Spleen (tissue), 11 donors: ENCODE results near the gene TSPAN18. TPM values are rescaled to one million over a fixed set of nuclear protein-coding genes. Genes with fewer than 3 reads are reported as not detected.

Experiments used
- DNase-seq: peaks from one replicate; pipeline ENCODE4 v3.0.0-alpha.2; 2020
- H3K27ac ChIP-seq, 8 donors: fragments of 200-600 bp; sonication (generic) in 7 of 8; 1 replicate in 4 of 8; 2 replicates in 4 of 8; pipeline versions ENCODE4 v1.5.0 to v1.8.0; 2016 to 2021; ENCODE audit warnings: inconsistent platforms in 4 of 8, mild to moderate bottlenecking in 4 of 8, moderate library complexity in 1 of 8
- H3K27me3 ChIP-seq, 7 donors: fragments of 200-600 bp; sonication (generic) in 6 of 7; replicated peaks in 1 of 7; 1 replicate in 4 of 7; 2 replicates in 3 of 7; pipeline versions ENCODE4 v1.5.0 to v1.8.0; 2016 to 2021; ENCODE audit warnings: inconsistent platforms in 3 of 7, mild to moderate bottlenecking in 1 of 7
- H3K36me3 ChIP-seq, 6 donors: fragments of 200-600 bp; sonication (generic) in 5 of 6; 1 replicate in 4 of 6; 2 replicates in 2 of 6; pipeline versions ENCODE4 v1.5.0 to v1.8.0; 2016 to 2021; ENCODE audit warnings: inconsistent platforms in 2 of 6
- H3K4me1 ChIP-seq, 6 donors: fragments of 200-600 bp; sonication (generic) in 5 of 6; 1 replicate in 3 of 6; 2 replicates in 3 of 6; pipeline versions ENCODE4 v1.5.0 to v1.8.0; 2016 to 2021; ENCODE audit warnings: inconsistent platforms in 3 of 6
- H3K4me3 ChIP-seq, 8 donors: fragments of 200-600 bp; sonication (generic) in 7 of 8; 1 replicate in 4 of 8; 2 replicates in 4 of 8; pipeline versions ENCODE4 v1.5.0 to v1.8.0; 2016 to 2021; ENCODE audit warnings: inconsistent platforms in 4 of 8, mild to moderate bottlenecking in 4 of 8, moderate library complexity in 2 of 8
- H3K9me3 ChIP-seq, 8 donors: fragments of 200-600 bp; sonication (generic) in 7 of 8; 1 replicate in 4 of 8; 2 replicates in 4 of 8; pipeline versions ENCODE4 v1.5.0 to v1.8.0; 2016 to 2021; ENCODE audit warnings: inconsistent platforms in 4 of 8
- CTCF ChIP-seq, 11 experiments: fragments of 200-600 bp in 7 of 11; fragments of 450-650 bp in 4 of 11; sonication (generic) in 4 of 11; IDR thresholded peaks in 8 of 11; conservative IDR thresholded peaks in 3 of 11; 1 replicate in 7 of 11; 2 replicates in 4 of 11; pipeline versions ENCODE4 v1.4.0 to v1.8.0; 2016 to 2021; ENCODE audit warnings: antibody characterized with exemption in 11 of 11, inconsistent platforms in 4 of 11, mild to moderate bottlenecking in 1 of 11
- POLR2A ChIP-seq, 3 donors: fragments of 450-650 bp; IDR thresholded peaks; one replicate each; pipeline ENCODE4 v1.5.1; 2017; ENCODE audit warnings: antibody characterized with exemption in 3 of 3, mild to moderate bottlenecking in 1 of 3
- POLR2AphosphoS5 ChIP-seq, 3 donors: sonication (generic); formaldehyde crosslinking; IDR thresholded peaks; one replicate each; pipeline ENCODE4 v1.5.1; 2017; ENCODE audit warnings: antibody characterized with exemption in 3 of 3
- WGBS, 5 donors: extraction: QIAGEN DNeasy Blood & Tissue Kit in 3 of 5; methylation state at CpG; one replicate each; pipeline versions ENCODE4 v1.1.5 to v1.1.7; 2013 to 2018; 5-methylcytosine and 5-hydroxymethylcytosine counted together
- intact Hi-C: fragments of 100-400 bp; cut with DNase I; formaldehyde crosslinking; loops from one replicate; pipeline ENCODE4 v1.15.0; 2023; ENCODE audit warnings: low total_unique reads
- polyA plus RNA-seq, 3 donors: library from polyadenylated mRNA; stranded (reverse); fragments of 200-250 nt; gene quantifications; one replicate each; pipeline ENCODE4 v1.2.1, GENCODE V29; 2013
- total RNA-seq, 7 donors: library from RNA; depleted of rRNA in 3 of 7; stranded (reverse); fragments of >200 nt in 3 of 7; fragmentation: NEBNext Ultra II Directional in 4 of 7; extraction: Animal tissue kit (Norgen Biotek cat#: 25700) in 4 of 7; gene quantifications; one replicate each; pipeline versions ENCODE4 v1.1.0 to v1.2.1, GENCODE V29; 2016 to 2021
- donor health status: healthy with polysubstance abuse.
- donor health status: DM: no; HTN: no; CAD: no; lungs with moderate emphysema.
- donor health status: DM: no; HTN: no; CAD: no.
- donor health status: Bipolar disorder and iron deficiency.
- donor health status: healthy.
- donor health status: DM: no; HTN: no; CAD: no.
- donor health status: DM: yes; HTN: yes; CAD: no.

Gene TSPAN18
- total and polyA plus RNA-seq, 10 donors = 2.1 to 47.5 (median 21.3) TPM

GRCh38 chr11:44974402-44975000, 247.7 kb downstream of the TSPAN18 start:
- 79 to 91% (median 89%) methylated on average over 11 to 12 of the region's 12 CpGs for WGBS, 5 donors
- H3K27me3 ChIP-seq = no peaks in the 10 kb centered on the region
- H3K9me3 ChIP-seq = no peaks in the 10 kb centered on the region
- no peak for DNase-seq
- no peak for TF ChIP-seq CTCF (IDR thresholded peaks at IDR 0.05 in 8 of 11, conservative IDR thresholded peaks at IDR 0.05 in 3 of 11)
- no peak for TF ChIP-seq POLR2A (IDR thresholded peaks at IDR 0.05)
- TF ChIP-seq POLR2AphosphoS5 (IDR thresholded peaks at IDR 0.05) = no peak
- H3K4me1 ChIP-seq = peaks cover 22 to 56% (median 37%) of the 10 kb centered on the region in 6 donors
- intact Hi-C loops = no loop called here
- no peak overlapping the region for H3K27ac ChIP-seq
- H3K36me3 ChIP-seq = no peaks in the 10 kb centered on the region
- H3K4me3 ChIP-seq = no peak overlapping the region

- WGBS, 5 donors = 77 to 92% (median 83%) methylated on average over 5 of the region's 5 CpGs
- TF ChIP-seq POLR2AphosphoS5 (IDR thresholded peaks at IDR 0.05) (no peak), CTCF (IDR thresholded peaks at IDR 0.05 in 8 of 11, conservative IDR thresholded peaks at IDR 0.05 in 3 of 11) (no peak), POLR2A (IDR thresholded peaks at IDR 0.05) (no peak)
- DNase-seq = no peak
- no peaks in the 10 kb centered on the region for H3K27me3 ChIP-seq
- no peak overlapping the region for H3K4me3 ChIP-seq
- peak overlapping the region in 1 of 8 donors; percentile 33 for H3K27ac ChIP-seq
- intact Hi-C loops = no loop called here
- H3K4me1 ChIP-seq = peaks cover 35 to 73% (median 55%) of the 10 kb centered on the region in 6 donors
- no peaks in the 10 kb centered on the region for H3K9me3 ChIP-seq
- H3K36me3 ChIP-seq = no peaks in the 10 kb centered on the region
Measured at GRCh38 chr11:44976576-44976975, 249.8 kb downstream of the TSPAN18 start.

- H3K27ac ChIP-seq = peak overlapping the region in 6 of 8 donors; percentile 4 to 71 (median 46)
- 7 to 18% (median 13%) methylated on average over 9 of the region's 9 CpGs for WGBS, 5 donors
- intact Hi-C loops = no loop called here
Measured at GRCh38 chr11:44977493-44977984, 250.8 kb downstream of the TSPAN18 start.

More at GRCh38 chr11:44977493-44977984, 250.8 kb downstream of the TSPAN18 start:
- no peak for DNase-seq
- Histone ChIP-seq H3K4me3 (peak overlapping the region in 1 of 8 donors; percentile 30), H3K9me3 (no peaks in the 10 kb centered on the region), H3K36me3 (no peaks in the 10 kb centered on the region), H3K27me3 (no peaks in the 10 kb centered on the region), H3K4me1 (peaks cover 35 to 73% (median 55%) of the 10 kb centered on the region in 6 donors)
- TF ChIP-seq POLR2AphosphoS5 (IDR thresholded peaks at IDR 0.05) (peak in 2 of 3 donors; percentile 9 to 24), CTCF (IDR thresholded peaks at IDR 0.05 in 8 of 11, conservative IDR thresholded peaks at IDR 0.05 in 3 of 11) (peak in 3 of 11 experiments; percentile 12 to 27 (median 14)), POLR2A (IDR thresholded peaks at IDR 0.05) (no peak)
